ENCODE results near the gene RPA1. TPM values are rescaled to one million over a fixed set of nuclear protein-coding genes. Genes with fewer than 3 reads are reported as not detected.

Gene RPA1
- total and polyA plus RNA-seq, 9 of the 15 experiments (the other 6 are each of a cell fraction or from before 2014, with no cell fraction given): 25.2 to 125 (median 47.4) TPM

- 72% methylated on average over 7 of the region's 7 CpGs for WGBS (ENCODE audit: insufficient coverage, low coverage, missing lambda C conversion rate)
- H3K9ac ChIP-seq (ENCODE audit: insufficient read depth in 1 of 2, low read depth in 2 of 2, low read length in 2 of 2): no peak overlapping the region
- no peak overlapping the region for H3K27ac ChIP-seq (ENCODE audit: extremely low read depth, low read depth, low read length)
- H3K4me3 ChIP-seq: no peak overlapping the region
- peaks cover 26% of the 10 kb centered on the region; the same call in 1 of the 3 replicates for H3K36me3 ChIP-seq (ENCODE audit: control insufficient read depth, insufficient read depth, low read length)
- H2AFZ ChIP-seq (ENCODE audit: low read depth, low read length): no peak overlapping the region
- no peak overlapping the region for H3K4me2 ChIP-seq (ENCODE audit: insufficient read depth, low read length)
- ChIA-PET CTCF (ENCODE audit: low intra/inter-chr PET ratio) (no interaction called here), POLR2A (interaction anchor here (1.0 kb wide), 1 partner anchor 9 kb away, joined by 4 read pairs; the partner anchor contains the start of genes RPA1 and SMYD4)
- FAIRE-seq (no peak), DNase-seq (ENCODE audit: extremely low read depth in 1 of 4, low spot score in 3 of 4) (no peak), ATAC-seq (no peak)
- H3K4me1 ChIP-seq (replicated peaks in 1 of 2; ENCODE audit: control insufficient read depth in 2 of 2, insufficient read depth in 2 of 2, low read length in 2 of 2): no peaks in the 10 kb centered on the region; a peak in 1 of 5 replicates
- H4K20me1 ChIP-seq (replicated peaks; ENCODE audit: control insufficient read depth, insufficient read depth, low read length): no peaks in the 10 kb centered on the region
- intact Hi-C loops (cut with micrococcal nuclease) (no loop called here), in situ Hi-C loops (cut with MboI) (no loop called here)
- H3K27me3 ChIP-seq (ENCODE audit: control insufficient read depth in 2 of 2, insufficient read depth in 2 of 2, low read length in 2 of 2): no peaks in the 10 kb centered on the region
- H3K9me1 ChIP-seq (ENCODE audit: control insufficient read depth, insufficient read depth, low read length): no peaks in the 10 kb centered on the region
- H3K79me2 ChIP-seq (ENCODE audit: control insufficient read depth, insufficient read depth, low read length): no peaks in the 10 kb centered on the region
- BruUV-seq (replicated peaks): no TSS peak
- H3K9me3 ChIP-seq (replicated peaks; ENCODE audit: control insufficient read depth, insufficient read depth, low read depth, low read length): no peaks in the 10 kb centered on the region
- TF ChIP-seq HDAC6 (IDR thresholded peaks at IDR 0.05; ENCODE audit: low read depth, low read length): no peak
- no peak for TF ChIP-seq ZNF699 (CRISPR knock-in tag; IDR thresholded peaks at IDR 0.05; ENCODE audit: insufficient replicate concordance)
Observed at GRCh38 chr17:1820528-1821252, 9.1 kb upstream of the RPA1 start.

- no TSS peak for BruUV-seq (replicated peaks)
- POLR2A ChIA-PET: interaction anchor here (0.8 to 1.2 kb wide), 4 partner anchors 9 to 113 kb away, joined by 3 to 7 read pairs (median 4); no protein-coding TSS in a partner anchor
- TF ChIP-seq SMARCA5 (IDR thresholded peaks at IDR 0.05) (peak; percentile 95), ARID3A (IDR thresholded peaks at IDR 0.05; ENCODE audit: borderline replicate concordance, low read depth, low read length) (no peak), SMAD1 (IDR thresholded peaks at IDR 0.05; ENCODE audit: low read depth, low read length, partially characterized antibody) (no peak), PHF21A (IDR thresholded peaks at IDR 0.05; ENCODE audit: borderline replicate concordance, low read depth) (peak; percentile 86), FOXM1 (IDR thresholded peaks at IDR 0.05; ENCODE audit: low read depth) (0 out of 2 replicates have a peak, but pooled peaks have one; percentile 20), FOXM1 (CRISPR knock-in tag; IDR thresholded peaks at IDR 0.05; ENCODE audit: low read depth) (no peak), NFRKB (IDR thresholded peaks at IDR 0.05; ENCODE audit: low read depth) (no peak), FOS (IDR thresholded peaks at IDR 0.05; ENCODE audit: extremely low read depth, insufficient read length) (no peak), RCOR1 (IDR thresholded peaks at IDR 0.05; ENCODE audit: borderline replicate concordance in 1 of 2, low read depth in 2 of 2, low read length in 2 of 2) (peak in 1 of 2 experiments; percentile 76; a peak in 2 of 4 replicates)
- TF ChIP-seq, protein P1, sequence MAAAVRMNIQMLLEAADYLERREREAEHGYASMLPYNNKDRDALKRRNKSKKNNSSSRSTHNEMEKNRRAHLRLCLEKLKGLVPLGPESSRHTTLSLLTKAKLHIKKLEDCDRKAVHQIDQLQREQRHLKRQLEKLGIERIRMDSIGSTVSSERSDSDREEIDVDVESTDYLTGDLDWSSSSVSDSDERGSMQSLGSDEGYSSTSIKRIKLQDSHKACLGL (CRISPR knock-in tag; IDR thresholded peaks at IDR 0.05; ENCODE audit: borderline replicate concordance, poor library complexity, severe bottlenecking): no peak
Observed at GRCh38 chr17:1829216-1829591, 601 bp upstream of the RPA1 start.

More at GRCh38 chr17:1829216-1829591, 601 bp upstream of the RPA1 start:
- WGBS (ENCODE audit: insufficient coverage, low coverage, missing lambda C conversion rate): 1% methylated on average over 12 of the region's 13 CpGs
- Histone ChIP-seq H3K4me3 (peak overlapping the region; percentile 81), H4K20me1 (replicated peaks; ENCODE audit: control insufficient read depth, insufficient read depth, low read length) (no peaks in the 10 kb centered on the region), H3K9me1 (ENCODE audit: control insufficient read depth, insufficient read depth, low read length) (no peaks in the 10 kb centered on the region), H3K36me3 (ENCODE audit: control insufficient read depth, insufficient read depth, low read length) (peaks cover 32% of the 10 kb centered on the region; the same call in 1 of the 3 replicates), H3K9ac (ENCODE audit: insufficient read depth in 1 of 2, low read depth in 2 of 2, low read length in 2 of 2) (peak overlapping the region; percentile 57 to 94), H3K79me2 (ENCODE audit: control insufficient read depth, insufficient read depth, low read length) (peaks cover 43% of the 10 kb centered on the region), H3K4me1 (replicated peaks in 1 of 2; ENCODE audit: control insufficient read depth in 2 of 2, insufficient read depth in 2 of 2, low read length in 2 of 2) (peaks cover 4 to 8% of the 10 kb centered on the region in 2 experiments; a peak in 3 of 5 replicates), H3K9me3 (replicated peaks; ENCODE audit: control insufficient read depth, insufficient read depth, low read depth, low read length) (no peaks in the 10 kb centered on the region), H3K27ac (ENCODE audit: extremely low read depth, low read depth, low read length) (peak overlapping the region; percentile 55; the same call in 1 of the 3 replicates), H3K27me3 (ENCODE audit: control insufficient read depth in 2 of 2, insufficient read depth in 2 of 2, low read length in 2 of 2) (no peaks in the 10 kb centered on the region), H3K4me2 (ENCODE audit: insufficient read depth, low read length) (peak overlapping the region; percentile 84), H2AFZ (ENCODE audit: low read depth, low read length) (peak overlapping the region; percentile 83)
- intact Hi-C loops (cut with micrococcal nuclease): no loop called here
- no peak for FAIRE-seq
- in situ Hi-C loops (cut with MboI): no loop called here
- peak; percentile 48 for ATAC-seq
- CTCF ChIA-PET (ENCODE audit: low intra/inter-chr PET ratio): no interaction called here
- no peak for DNase-seq (ENCODE audit: extremely low read depth in 1 of 4, low spot score in 3 of 4)
